HG03139 (cell line): Measurements from ENCODE around the gene APOO.

Experiments used
- ATAC-seq: cut with Tn5 transposase; IDR thresholded peaks from one replicate; pipeline ENCODE4 v1.9.1; 2021; ENCODE audit not compliant: unreplicated experiment

Gene APOO

GRCh38 chrX:23820235-23820782 is 87.4 kb downstream of the APOO start:
- ATAC-seq = no peak

GRCh38 chrX:23819385-23820234 is 88.1 kb downstream of the APOO start:
- no peak for ATAC-seq

GRCh38 chrX:23817979-23818336 is 89.8 kb downstream of the APOO start:
- no peak for ATAC-seq

DNA sequence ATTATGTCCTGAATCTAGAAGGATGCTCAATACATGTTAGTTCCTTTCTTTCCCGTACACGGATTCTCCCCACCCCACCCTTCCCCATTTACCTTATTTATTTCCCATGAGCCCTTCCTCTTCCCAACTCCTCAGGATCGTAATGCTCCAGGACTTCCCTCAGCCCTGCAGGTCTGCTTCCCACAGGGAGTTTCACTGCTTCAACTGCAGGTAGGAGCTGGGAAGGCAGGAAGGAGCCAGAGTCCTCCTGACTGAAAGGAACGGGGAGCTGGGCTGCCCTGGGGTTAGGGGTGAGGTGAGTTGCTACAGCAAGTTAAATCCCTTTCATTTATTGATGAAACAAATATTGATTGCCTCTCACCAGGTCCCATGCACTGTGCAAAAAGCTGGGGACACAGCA is 91.6 kb downstream of the APOO start:
- no peak for ATAC-seq

DNA sequence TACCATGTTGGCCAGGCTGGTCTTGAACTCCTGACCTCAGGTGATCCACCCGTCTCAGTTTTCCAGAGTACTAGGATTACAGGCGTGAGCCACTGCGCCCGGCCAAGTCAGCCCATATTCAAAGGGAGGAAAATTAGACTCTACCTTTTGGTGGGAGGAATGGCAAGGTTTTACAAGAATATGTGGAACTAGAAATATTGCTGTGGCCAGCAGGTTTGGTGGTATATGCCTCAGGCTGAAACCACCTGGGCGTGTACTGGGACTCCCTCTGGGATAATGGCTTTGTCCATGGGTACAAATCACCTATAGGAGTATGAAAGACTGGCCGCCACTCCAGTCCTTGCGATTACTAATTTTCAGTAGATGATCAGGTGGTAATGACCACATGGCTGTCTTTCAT is 92.4 kb downstream of the APOO start:
- no peak for ATAC-seq

- ATAC-seq = no peak
These were observed 93.9 kb downstream of the APOO start for GRCh38 chrX:23813808-23814207.

GRCh38 chrX:23811656-23812055 is 96.1 kb downstream of the APOO start:
- no peak for ATAC-seq

DNA sequence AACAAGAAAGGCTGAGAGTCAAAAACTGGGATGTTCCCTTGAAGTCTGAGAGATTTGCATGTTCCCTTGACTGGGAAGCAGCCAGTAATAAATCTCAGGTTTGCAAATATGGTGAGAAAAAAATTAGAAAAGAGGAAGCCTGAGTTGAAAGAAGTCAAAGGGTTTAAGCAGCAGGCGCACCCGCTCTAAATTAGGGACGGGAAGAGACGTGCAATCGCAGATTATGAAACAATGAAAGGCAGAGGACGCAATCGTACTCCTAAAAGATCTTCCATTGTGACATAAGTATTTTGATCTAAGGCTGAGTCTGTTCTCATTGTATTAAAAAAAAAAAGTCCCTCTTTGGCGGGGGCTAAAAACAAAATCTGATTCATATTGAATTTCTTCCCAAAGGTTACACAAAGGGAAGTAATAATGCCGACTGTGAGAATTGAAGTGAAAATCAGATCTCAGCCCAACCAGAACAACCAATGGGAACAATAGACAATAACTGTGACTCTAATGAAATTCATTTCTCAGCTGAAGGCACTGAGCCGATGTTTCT is 96.6 kb downstream of the APOO start:
- no peak for ATAC-seq

DNA sequence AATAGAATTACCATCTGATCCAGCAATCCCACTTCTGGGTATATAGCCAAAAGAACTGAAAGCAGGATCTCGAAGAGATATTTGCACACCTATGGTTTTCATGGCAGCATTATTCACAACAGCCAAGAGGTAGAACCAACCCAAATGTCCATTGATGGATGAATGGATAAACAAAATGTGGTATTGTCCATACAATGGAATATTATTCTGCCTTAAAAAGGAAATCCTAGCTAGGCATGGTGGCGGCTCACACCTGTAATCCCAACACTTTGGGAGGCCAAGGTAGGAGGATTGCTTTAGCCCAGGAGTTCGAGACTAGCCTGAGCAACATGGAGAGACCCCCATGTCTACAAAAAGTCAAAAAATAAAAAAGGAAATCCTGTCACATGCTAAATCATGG is 97.5 kb downstream of the APOO start:
- no peak for ATAC-seq

DNA sequence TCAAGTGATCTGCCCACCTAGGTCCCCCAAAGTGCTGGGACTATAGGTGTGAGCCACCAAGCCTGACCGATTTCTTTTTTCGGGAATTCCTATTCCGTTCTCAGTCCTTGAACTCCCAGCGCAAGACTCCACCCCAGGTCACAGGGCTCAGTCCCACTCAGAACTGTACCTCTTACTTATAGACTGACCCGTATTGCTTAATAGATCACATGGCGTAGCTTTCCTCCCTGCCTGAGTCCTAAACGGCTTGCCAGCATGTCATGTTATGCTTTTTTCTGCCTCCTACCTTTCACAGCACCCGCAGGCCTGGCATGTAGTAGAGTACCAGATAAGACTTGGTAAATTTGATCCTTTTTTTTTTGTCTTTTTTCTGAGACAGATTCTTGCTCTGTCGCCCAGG is 102.3 kb downstream of the APOO start:
- ATAC-seq = no peak

GRCh38 chrX:23804578-23804977 is 103.2 kb downstream of the APOO start:
- ATAC-seq = no peak

- no peak for ATAC-seq
These were observed 103.8 kb downstream of the APOO start for GRCh38 chrX:23803931-23804381.

DNA sequence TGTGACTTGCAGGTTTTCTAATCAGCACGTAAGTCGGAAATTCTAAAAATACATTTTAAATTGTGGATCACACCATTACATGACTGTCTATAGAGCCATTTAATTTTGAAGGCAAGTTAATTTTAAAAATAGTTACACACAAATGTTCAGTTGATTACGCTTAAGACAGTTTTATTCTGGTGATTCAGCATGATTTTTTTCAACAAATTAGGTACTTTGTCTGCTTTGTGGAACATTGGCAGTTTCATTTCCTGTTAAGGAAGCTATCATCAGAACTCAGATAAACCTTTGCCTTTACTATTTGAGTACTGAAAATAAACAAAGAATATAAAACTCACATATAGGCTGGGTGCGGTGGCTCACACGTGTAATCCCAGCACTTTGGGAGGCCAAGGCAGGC is 105.3 kb downstream of the APOO start:
- no peak for ATAC-seq

GRCh38 chrX:23799469-23800065 is 108.2 kb downstream of the APOO start:
- no peak for ATAC-seq

- ATAC-seq = no peak
These were observed 110.2 kb downstream of the APOO start for GRCh38 chrX:23797371-23798128.

- no peak for ATAC-seq
These were observed 112.5 kb downstream of the APOO start for GRCh38 chrX:23795221-23795620.

DNA sequence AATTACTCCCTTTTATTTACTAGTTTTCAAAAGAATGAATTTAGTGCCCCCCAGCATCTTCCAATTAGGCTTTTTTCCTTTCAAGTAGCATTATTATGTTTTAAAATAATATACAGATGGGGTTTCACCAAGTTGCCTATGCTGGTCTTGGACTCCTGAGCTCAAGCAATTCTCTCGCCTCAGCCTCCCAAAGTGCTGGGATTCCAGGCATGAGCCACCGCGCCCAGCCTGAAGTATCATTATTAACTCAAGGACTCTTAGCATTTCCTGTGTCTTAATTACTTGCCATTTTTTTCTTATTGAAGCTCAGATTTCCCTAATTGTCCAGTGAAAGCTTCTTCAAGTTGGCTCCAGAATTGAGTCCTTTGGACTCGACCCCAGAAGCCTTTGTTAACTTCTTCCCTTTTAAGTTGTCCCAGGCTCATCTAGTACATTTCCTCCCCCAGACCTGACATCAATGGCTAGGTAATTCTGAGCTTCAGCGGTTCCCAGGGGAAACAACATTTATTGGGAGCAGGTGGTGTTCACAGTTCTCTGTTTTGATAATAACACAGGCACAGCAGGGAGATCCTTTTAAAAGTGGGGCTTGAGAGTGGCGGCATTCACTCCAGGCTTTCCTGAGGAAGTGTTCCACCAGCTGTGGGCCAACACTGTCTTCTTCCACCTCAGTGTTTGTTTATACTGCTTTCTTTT is 114.7 kb downstream of the APOO start:
- ATAC-seq = no peak

DNA sequence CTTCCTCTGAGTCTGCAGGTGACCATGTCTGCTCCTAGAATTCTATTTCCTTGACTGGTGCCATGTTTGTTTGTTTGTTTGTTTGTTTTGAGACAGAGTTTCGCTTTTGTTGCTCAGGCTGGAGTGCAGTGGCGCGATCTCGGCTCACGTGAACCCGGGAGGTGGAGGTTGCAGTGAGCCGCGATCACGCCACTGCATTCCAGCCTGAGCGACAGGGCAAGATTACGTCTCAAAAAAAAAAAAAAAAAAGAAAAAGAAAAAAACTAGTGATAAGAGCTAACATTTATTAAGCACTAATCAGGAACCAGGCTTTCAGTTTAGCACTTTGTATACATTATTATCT is 117.6 kb downstream of the APOO start:
- no peak for ATAC-seq

GRCh38 chrX:23789386-23790154 is 118.2 kb downstream of the APOO start:
- no peak for ATAC-seq

- ATAC-seq = no peak
These were observed 118.8 kb downstream of the APOO start for GRCh38 chrX:23788946-23789345.
